Stimulated activated CD8-positive, alpha-beta memory T cell treated with anti-CD3 and anti-CD28 coated beads, Interleukin-15, amount 100 ng/mL, for 24 hours (primary cell): ENCODE results near the gene FBXL17.
"Not testable (repeated sequence)": the region's sequence is repeated elsewhere in the genome, so short reads cannot be mapped to it uniquely, and the experiment has no call there.

Experiments used
- DNase-seq: peaks from one replicate; pipeline ENCODE4 v3.0.0-alpha.2; 2020; ENCODE audit warnings: low read depth

Gene FBXL17

DNA sequence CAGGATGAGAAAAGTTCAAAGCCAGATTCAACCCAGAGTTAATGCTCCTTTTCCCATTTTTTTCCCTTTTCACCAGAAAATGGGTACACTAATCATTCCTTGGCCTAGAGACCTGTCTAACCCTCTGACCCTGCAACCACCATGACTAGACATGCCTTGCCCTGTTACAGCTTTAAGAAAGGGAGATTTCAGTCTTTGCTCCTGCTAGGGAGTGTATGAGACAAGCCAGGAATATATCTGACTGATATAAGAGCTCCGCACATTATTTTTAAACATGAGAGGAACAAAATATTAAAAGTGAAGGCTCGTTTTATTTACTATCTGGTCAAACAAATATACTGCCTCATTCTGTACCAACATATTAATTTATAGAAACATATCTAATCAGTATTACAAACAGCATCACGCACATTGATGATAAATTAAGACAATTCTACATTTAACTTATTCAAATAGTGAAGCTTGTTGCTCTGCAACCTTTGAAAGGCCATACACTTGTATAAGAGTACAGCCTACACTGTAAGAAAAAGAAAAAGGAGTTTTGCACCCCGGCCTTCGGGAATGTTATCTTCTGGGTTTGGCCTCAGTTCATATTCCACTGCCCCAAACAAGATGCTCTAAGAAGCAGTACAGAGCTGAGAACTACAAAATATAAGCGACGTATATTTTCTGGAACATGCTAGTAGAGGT lies 132.7 kb downstream of the FBXL17 start:
- no peak for DNase-seq

DNA sequence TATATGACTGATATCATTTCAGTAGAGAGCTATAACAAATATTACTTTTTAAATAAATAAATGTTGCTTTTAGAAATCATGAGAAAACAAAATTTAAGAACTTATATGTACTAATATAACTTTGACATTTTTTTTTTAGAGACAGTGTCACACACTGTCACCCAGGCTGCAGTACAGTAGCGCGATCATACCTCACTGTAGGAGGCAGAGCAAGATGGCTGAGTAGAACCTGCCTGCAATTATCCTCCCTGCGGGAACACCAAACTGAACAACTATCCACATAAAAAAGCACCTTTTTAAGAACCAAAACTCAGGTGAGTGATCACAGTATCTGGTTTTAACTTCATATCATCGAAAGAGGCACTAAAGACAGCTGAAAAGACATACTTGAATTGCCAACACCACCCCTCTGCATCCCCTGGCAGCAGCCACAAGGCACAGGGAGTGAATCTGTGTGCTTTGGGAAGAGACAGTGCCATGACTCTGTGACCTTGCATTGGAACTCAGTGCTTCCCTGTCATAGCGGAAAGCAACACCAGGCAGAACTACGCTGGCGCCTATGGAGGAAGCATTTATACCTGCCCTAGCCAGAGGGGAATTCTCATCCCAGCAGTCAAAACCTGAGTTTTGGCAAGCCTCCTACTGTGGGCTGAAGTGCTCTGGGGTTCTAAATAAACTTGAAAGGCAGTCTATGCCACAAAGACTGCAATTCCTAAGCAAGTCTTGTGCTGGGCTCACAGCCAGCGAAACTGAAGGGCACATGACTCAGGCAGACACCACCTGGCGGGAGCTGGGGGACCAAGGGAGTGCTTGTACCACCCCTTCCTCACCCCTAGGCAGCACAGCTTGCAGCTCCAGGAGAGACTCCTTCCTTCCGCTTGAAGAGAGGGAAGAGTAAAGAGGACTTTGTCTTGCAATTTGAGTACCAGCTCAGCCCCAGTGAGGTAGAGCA lies 142.7 kb downstream of the FBXL17 start:
- DNase-seq: no peak

DNA sequence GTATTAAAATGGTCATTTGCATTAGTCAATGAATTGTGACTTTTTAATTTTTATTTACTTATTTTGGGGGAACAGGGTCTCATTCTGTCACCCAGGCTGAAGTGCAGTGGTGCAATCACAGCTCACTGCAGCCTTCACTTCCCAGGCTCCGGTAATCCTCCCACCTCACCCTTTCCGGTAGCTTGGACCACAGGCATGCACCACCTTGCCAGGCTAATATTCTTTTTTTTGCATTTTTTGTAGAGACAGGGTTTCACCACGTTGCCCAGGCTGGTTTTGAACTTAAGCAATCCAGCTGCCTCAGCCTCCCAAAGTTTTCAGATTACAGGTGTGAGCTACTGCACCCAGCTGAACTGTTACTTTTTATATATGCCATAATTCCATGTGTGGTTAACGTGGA lies 143.4 kb downstream of the FBXL17 start:
- DNase-seq: no peak

DNA sequence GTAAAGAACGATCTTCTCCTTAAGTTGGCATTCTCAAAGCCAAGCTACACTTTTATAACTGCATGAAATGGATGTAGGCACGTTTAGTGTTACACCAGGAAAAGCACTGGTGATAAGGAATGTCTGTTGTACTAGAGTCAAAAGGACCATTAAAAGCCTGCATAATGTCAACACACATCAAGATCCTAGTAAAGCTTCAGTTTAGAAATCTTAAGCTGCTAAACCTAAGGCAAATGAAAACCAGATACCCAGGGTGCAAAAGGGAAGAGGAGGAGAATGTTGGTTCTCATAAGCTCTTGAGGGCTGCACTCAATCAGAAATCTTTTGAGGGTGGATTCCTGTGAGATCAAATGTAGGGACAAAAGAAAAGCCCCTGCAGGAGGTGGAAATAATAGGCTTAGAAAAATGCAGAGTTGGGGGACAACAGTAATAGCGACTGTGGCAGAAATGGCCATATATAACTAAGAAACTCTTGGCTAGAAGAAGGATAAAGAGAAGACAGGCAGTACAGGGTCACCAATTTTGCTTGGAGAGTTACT lies 148.2 kb downstream of the FBXL17 start:
- no peak for DNase-seq

DNA sequence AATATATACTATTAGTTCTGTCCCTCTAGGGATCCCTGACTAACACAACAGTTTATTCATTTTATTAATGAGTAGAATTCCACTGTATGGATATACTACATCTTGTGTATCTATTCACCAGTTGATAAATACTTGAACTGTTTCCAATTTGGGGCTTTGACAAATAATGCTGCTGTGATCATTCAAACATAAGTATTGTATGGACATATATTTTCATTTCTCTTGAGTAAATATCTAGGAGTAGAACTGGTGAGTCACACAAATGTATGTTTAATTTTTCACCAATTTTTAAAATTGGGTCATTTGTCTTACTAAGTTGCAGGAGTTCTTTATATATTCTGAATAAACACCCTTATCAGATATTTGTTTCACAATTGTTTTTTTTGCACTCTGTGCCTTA lies 149.1 kb downstream of the FBXL17 start:
- no peak for DNase-seq

DNA sequence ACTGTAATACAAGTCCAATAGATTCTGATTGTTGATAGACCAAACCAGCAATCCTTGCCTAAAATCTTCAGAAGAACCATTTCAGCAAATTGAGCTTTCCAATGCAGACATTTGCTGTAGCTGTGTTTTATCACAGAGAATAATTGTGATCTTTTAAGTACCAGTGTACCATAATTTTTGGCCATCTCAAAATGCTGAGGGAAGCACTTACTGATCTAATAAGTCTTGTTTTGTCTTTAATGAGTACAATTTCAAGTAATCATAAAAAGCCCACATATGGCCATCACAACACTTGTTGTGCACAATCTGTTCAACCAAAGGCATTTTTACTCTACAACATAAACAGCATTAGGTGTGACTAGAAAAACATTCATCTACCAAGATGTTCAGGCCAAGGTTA lies 159.9 kb downstream of the FBXL17 start:
- no peak for DNase-seq

DNA sequence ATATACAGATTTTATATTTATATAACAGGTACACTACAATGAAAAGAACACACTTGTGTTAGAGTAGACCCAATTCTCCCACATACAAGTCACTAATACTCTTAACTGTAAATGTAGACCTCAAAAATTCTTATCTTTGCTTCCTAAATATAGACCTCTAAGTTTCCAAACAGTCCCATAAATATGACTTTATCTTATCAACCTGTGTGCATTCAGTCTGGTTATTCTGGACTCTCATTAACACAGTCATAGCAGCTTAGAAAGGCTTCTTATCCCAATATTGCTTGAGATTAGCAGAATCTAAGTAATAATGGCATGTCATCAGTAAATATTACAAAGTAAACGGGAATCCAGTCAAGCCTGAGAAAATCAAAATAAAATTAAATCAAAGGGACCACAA lies 161.1 kb downstream of the FBXL17 start:
- DNase-seq: no peak

DNA sequence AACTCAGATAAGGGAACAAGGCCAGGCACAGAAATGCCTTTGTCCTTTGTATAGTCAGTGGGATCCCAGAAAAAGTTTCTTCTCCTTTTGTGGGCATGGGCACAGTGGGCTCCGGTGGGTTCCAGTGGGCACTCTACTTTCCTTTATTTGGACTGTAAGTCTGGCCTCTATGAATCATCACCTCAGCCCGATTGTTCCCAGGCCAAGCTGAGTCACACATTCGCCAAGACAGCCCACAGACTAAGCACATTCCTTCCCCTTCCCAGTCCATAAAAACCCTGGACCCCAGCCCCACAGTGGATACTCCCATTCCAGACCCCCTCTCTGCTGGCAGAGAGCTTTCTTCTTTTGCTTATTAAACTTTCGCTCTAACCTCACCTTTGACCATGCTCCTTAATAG lies 165.0 kb downstream of the FBXL17 start:
- no peak for DNase-seq

DNA sequence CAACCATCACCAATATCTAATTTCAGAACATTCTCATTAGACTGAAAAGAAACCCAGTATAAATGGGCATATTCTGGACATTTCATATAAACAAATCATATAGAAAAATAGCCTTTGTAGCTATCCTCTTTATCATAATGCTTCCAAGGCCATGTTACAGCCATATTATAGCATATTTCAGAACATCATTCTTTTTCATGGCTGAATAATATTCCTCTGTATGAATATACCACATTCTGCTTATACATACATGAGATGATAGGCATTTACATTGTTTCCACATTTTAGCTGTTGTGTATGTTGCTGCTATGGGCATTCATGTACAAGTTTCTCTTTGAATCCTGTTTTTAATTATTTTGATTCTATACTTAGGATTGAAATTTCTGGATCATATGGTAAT lies 167.0 kb downstream of the FBXL17 start:
- DNase-seq: no peak

DNA sequence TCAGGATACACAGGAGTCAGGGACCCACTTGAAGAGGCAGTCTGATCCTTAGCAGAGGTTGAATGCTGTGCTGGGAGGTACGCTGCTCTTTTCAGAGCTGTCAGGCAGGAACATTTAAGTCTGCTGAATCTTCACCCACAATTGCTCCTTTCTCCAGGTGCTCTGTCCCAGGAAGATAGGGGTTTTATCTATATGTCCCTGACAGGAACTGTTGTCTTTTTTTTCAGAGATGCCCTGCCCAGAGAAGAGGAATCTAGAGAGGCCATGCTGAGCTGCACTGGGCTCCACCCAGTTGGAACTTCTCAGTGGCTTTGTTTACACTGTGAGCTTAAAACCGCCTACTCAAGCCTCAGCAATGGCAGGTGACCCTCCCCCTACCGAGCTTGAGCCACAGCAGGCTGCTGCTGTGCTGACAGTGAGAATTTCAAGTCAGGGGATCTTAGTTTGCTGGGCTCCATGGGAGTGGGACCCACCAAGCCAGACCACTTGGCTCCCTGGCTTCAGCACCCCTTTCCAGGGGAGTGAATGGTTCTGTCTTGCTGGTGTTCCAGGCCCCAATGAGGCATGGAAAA lies 169.0 kb downstream of the FBXL17 start:
- no peak for DNase-seq

DNA sequence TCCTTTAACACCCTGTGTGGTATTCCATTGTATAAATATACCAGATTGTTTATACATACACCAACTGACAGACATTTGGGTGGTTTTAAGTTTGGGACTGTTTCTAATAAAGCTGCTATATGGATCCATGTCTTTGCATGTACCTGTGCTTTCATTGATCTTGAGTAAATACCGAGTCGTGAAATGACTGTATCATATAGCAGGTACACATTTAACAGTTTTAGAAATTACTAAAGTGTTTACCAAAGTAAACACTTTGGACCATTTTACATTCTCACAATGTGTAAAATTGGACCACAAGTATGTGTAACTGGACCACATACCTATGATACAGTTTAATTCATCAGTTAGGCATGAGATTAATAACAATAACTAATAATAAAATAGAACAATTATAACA lies 175.2 kb downstream of the FBXL17 start:
- no peak for DNase-seq

DNA sequence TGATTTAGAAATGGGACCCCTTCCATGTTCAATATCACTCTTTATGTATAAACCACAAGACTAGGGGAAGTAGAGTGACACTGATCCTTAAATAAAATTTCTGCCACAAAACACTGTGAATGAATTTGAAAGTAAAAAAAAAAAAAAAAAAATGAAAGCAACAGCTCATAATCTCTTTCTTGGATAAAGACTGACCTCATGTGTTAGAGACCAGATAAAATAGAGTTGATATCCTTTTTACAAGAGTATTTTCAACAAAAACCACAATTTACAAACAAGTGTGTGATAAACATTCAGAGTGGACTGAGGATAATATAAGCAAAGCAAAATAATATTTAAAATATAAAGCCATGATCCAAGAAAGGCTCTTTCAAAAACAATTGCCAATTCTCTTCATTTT lies 180.2 kb downstream of the FBXL17 start:
- DNase-seq: no peak

DNA sequence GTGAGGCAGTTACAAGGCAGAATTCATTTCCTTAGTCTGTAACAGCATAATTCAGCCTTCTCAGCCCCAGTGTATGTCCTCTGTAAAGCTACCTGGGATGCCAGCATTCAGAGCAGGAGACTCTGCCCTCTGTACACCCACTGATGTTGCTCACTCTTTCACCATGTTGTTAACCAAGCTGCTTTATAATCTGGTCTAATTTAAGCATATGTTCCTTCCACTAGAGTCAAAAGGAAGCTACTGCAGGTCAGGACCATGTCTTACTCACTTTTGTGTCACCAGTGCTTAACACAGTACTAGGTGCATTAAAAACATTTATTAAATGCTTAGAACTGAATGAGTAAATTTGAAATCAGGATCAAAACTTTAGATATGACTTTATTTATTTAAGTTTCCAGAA lies 185.6 kb downstream of the FBXL17 start:
- DNase-seq: no peak

DNA sequence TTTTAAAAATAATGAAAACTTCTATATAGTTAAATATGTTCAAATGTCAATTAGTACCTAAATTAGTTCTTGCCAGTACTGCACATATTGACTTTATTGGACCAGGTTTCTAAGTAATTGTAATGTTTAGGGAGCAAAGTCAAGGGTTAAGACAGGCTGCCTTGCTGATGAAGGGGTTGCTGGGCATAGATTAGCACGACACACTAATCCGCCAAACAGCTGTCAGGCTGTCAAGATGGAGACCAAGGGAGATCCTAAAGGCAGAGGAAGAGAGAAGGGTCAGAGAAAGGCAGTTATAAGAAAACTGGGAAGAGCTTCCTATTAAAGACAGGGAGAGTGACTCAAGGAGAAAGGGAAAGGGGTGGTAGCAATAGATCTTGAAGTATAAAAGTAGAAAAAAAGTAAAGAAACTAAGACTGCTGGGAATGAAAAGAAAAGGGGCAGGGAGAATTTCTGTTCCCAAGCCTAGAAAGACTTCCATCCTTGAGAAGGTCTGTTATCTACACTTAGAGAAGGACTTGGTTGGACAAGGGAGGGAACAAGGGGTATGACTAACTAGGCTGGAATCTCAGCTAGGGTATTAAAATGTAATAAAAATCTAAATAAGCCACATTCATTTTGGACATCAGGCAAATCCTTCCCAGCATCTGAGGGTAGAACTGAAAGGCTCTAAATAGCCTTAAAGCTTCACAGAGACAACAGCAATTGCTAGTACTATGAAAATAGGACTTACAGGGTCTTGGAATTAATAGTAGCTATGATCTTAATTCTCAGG lies 188.7 kb downstream of the FBXL17 start:
- no peak for DNase-seq

DNA sequence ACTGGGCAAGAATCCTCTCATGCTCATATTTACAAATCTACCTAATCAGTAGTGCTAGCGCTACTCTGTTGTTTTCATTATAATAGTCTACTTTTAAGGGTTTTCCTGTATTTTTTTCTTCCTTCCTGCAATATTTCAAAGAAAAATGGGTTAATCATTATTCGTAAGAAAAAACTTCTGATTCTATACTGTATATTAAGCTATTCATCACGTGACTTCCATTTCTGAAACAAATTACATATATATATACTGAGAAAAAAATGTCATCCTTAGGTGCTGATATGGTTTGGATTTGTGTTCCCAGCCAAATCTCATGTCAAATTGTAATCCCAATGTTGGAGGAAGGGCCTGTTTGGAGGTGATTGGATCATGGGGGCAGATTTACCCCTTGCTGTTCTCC lies 197.0 kb downstream of the FBXL17 start:
- DNase-seq: no peak

DNA sequence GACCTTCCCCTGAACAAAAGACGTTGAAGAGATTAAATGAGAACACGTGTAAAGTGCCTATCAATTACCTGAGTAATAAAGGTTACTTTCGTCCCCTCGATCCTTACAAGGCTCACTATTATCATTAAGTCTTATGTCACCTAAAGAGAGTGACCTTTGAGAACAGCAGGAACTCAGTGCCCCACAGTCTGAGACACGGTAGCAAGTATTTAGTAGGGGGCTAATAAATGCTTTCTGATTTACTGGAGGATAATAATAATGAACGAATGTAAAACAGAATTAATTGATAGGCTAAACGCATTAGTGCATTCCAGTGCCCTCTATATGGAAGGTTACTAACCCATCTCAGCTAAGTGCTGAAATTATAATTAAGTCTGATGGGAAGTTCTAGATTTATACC lies 199.9 kb downstream of the FBXL17 start:
- no peak for DNase-seq

DNA sequence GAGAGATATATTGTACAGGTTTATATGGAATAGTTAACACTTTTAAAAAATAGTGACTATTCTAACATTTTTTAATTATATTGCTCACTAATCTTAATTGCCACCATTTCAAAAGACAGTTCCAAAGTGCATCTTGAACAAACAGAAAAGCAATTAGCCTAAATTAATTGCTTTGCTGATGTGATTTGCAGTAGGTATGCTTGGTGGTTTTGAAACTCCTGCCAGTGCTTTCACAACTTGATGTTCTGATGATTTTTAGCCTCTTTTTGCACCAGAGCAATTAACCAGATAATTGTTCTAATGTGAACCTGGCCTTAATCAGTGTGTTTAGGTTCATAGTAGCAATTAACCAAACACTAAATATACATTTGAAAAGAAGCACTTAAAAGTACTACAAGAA lies 207.6 kb downstream of the FBXL17 start:
- no peak for DNase-seq

DNA sequence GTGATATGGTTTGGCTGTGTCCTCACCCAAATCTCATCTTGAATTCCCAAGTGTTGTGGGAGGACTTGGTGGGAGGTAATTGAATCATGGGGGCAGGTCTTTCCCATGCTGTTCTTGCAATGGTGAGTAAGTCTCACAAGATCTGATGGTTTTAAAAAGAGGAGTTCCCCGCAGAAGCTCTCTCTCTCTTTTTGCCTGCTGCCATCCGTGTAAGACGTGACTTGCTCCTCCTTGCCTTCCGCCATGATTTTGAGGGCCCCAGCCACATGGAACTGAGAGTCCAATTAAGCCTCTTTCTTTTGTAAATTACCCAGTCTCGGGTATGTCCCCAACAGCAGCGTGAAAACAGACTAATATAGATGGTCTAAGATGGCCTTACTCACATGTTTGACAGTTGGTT lies 210.1 kb downstream of the FBXL17 start:
- no peak for DNase-seq

DNA sequence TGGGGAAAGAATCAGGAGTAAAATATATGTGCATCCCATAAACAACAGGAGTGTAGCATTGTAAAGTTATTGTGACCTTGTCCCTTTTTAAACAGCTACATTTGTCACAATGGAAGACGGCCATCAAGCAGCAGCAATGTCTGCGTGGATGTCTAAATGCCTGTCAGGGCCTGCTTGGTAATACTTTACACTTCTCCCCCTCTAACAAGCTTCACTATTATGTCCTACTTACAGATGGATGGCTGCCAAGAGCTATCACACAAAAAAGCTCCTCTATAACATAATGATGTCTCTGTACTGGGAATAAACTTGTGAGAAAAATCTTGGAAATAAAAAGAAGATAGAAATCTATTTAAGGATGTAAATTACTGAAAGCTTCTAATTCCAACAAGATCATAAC lies 213.0 kb downstream of the FBXL17 start:
- DNase-seq: no peak

DNA sequence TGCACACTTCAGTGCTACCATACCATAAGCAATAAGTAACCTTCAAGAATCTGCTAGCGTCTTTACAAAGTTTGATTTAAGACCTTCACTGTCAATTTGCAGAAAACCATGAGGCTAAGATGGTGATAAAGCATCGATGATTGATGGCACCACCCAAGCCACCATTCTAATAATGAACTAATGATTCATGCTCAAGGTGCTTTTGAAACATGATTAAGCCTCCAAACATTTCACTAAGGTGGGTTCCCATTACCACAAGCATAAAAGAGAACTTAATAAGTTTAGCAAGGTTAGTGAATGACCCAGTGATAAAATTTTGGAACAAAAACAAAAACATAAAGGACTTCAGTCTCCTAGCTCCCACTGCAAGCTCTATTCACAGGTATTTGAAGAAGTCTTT lies 214.7 kb downstream of the FBXL17 start:
- no peak for DNase-seq

DNA sequence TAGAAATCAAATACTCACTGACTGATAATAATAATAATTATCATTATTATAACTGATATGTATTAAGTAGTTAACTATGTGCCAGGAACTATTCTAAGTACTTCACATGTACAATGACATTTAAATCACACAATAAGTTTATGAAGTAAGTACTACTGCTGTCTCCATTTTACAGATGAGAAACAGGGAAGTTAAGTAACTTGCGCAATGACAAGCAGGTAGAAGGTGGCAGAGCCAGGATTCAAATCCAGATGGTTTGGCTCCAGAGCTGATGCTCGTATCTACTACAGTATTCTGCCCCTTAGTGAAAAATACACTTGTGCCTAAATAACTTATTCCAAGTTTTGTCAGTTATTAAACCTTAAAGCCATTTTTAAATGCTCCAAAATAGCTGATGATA lies 217.3 kb downstream of the FBXL17 start:
- no peak for DNase-seq

DNA sequence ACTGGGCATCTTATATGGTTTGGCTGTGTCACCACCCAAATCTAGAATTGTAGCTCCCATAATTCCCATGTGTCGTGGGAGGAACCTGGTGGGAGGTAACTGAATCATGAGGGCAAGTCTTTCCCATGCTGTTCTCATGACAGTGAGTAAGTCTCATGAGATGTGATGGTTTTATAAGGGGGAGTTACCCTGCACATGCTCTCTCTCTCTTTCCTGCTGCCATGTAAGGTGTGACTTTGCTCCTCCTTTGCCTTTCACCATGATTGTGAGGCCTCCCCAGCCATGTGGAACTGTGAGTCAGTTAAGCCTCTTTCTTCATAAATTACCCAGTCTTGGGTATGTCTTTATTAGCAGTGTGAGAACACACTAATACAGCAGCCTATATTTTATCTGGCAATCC lies 229.0 kb downstream of the FBXL17 start:
- DNase-seq: not testable (repeated sequence)
